Activated CD8-positive, alpha-beta T cell treated with anti-CD3 and anti-CD28 coated beads, Interleukin-2, amount 10 ng/mL, durations not matched to agents 7 days and 5 days (primary cell): ENCODE measurements around the gene S100A5. TPM values are rescaled to one million over a fixed set of nuclear protein-coding genes. Genes with fewer than 3 reads are reported as not detected.

Experiments used
- ATAC-seq: fragments of 150-1000 bp; cut with Tn5 transposase; one replicate; pipeline ENCODE4 v1.10.0; 2021; ENCODE audit warnings: moderate library complexity
- CTCF ChIA-PET: fragments of 350-600 bp; sonication (Branson Sonifier 250); formaldehyde crosslinking; loops from one replicate; lab custom pipeline; 2021; ENCODE audit warnings: antibody characterized with exemption; lab: Charles Lee
- POLR2A ChIA-PET: fragments of 350-600 bp; sonication (Branson Sonifier 250); formaldehyde crosslinking; loops from one replicate; lab custom pipeline; 2021; ENCODE audit warnings: antibody characterized with exemption; lab: Charles Lee
- DNase-seq: peaks from one replicate; pipeline ENCODE4 v3.0.0-alpha.2; 2020
- H3K27ac Mint-ChIP-seq: one replicate; pipeline ENCODE4 v1.8.0; 2021; ENCODE audit warnings: mild to moderate bottlenecking, mixed read lengths
- H3K27me3 Mint-ChIP-seq: one replicate; pipeline ENCODE4 v1.8.0; 2021; ENCODE audit warnings: low read depth, mixed read lengths
- H3K36me3 Mint-ChIP-seq: one replicate; pipeline ENCODE4 v1.8.0; 2021; ENCODE audit warnings: low read depth, mixed read lengths
- H3K4me1 Mint-ChIP-seq: one replicate; pipeline ENCODE4 v1.8.0; 2021; ENCODE audit warnings: low read depth, mixed read lengths
- H3K4me3 Mint-ChIP-seq: one replicate; pipeline ENCODE4 v1.8.0; 2021; ENCODE audit warnings: mild to moderate bottlenecking, mixed read lengths
- H3K9me3 Mint-ChIP-seq: one replicate; pipeline ENCODE4 v1.8.0; 2022; ENCODE audit warnings: mixed read lengths; ENCODE audit not compliant: insufficient read depth
- total RNA-seq, 2 experiments: library from RNA; stranded (reverse); gene quantifications; one replicate each; pipeline ENCODE4 v1.2.3, GENCODE V29; 2021

The S100A5 gene
- total RNA-seq, 2 experiments from 2014 or later, result 1.8 to 1.9 TPM

- DNase-seq (no peak), ATAC-seq (no peak)
- Mint-ChIP-seq H3K27ac (peak overlapping the region; percentile 92), H3K4me3 (no peak overlapping the region), H3K9me3 (no peaks in the 10 kb centered on the region), H3K4me1 (peaks cover 85% of the 10 kb centered on the region), H3K36me3 (peaks cover 51% of the 10 kb centered on the region), H3K27me3 (no peaks in the 10 kb centered on the region)
- CTCF ChIA-PET, result interaction anchor here (1.3 to 2.7 kb wide), 7 partner anchors 7 to 33 kb away, joined by 3 to 28 read pairs (median 8); no protein-coding TSS in a partner anchor
- POLR2A ChIA-PET, result interaction anchor here (0.9 to 2.8 kb wide), 4 partner anchors 7 to 428 kb away, joined by 5 to 12 read pairs (median 8); partner anchors contain the start of genes CHTOP, CREB3L4 and S100A2
Observed at GRCh38 chr1:153539395-153540093, 1.2 kb downstream of the S100A5 start.

GRCh38 chr1:153538315-153538821 is 2.4 kb downstream of the S100A5 start:
- ChIA-PET CTCF (interaction anchor here (8.3 kb wide), 1 partner anchor 32 kb away, joined by 245 read pairs; no protein-coding TSS in a partner anchor), POLR2A (no interaction called here)
- Mint-ChIP-seq H3K4me1 (peaks cover 85% of the 10 kb centered on the region), H3K27ac (peak overlapping the region; percentile 99), H3K27me3 (no peaks in the 10 kb centered on the region), H3K36me3 (peaks cover 50% of the 10 kb centered on the region), H3K4me3 (no peak overlapping the region), H3K9me3 (no peaks in the 10 kb centered on the region)
- DNase-seq (no peak), ATAC-seq (no peak)

GRCh38 chr1:153537376-153537730 is 3.4 kb downstream of the S100A5 start:
- ChIA-PET CTCF (interaction anchor here (7.1 to 8.3 kb wide), 2 partner anchors 12 to 34 kb away, joined by 185 to 245 read pairs; partner anchors contain the start of genes S100A3 and S100A4), POLR2A (no interaction called here)
- Mint-ChIP-seq H3K27ac (peak overlapping the region; percentile 99), H3K4me1 (peaks cover 85% of the 10 kb centered on the region), H3K4me3 (no peak overlapping the region), H3K36me3 (peaks cover 45% of the 10 kb centered on the region), H3K27me3 (no peaks in the 10 kb centered on the region), H3K9me3 (no peaks in the 10 kb centered on the region)
- DNase-seq (no peak), ATAC-seq (no peak)

- H3K4me3 Mint-ChIP-seq, result peak overlapping the region; percentile 98
Observed at GRCh38 chr1:153536671-153537375, 3.9 kb downstream of the S100A5 start.

GRCh38 chr1:153536012-153536670 is 4.6 kb downstream of the S100A5 start:
- CTCF ChIA-PET, result interaction anchor here (0.9 to 8.3 kb wide), 8 partner anchors 13 to 450 kb away, joined by 3 to 245 read pairs (median 34); partner anchors contain the start of genes RAB13, S100A14, S100A2 and S100A3
- Mint-ChIP-seq H3K9me3 (no peaks in the 10 kb centered on the region), H3K4me3 (peak overlapping the region; percentile 98), H3K36me3 (peaks cover 41% of the 10 kb centered on the region), H3K27me3 (no peaks in the 10 kb centered on the region), H3K27ac (peak overlapping the region; percentile 99), H3K4me1 (peaks cover 83% of the 10 kb centered on the region)
- ATAC-seq (peak; percentile 78), DNase-seq (peak; percentile 92)
- POLR2A ChIA-PET, result interaction anchor here (0.6 to 4.2 kb wide), 16 partner anchors 9 to 621 kb away, joined by 3 to 89 read pairs (median 4); partner anchors contain the start of genes CHTOP, RPS27, S100A2 and S100A4

More at GRCh38 chr1:153536671-153537375, 3.9 kb downstream of the S100A5 start:
- H3K9me3 Mint-ChIP-seq, result no peaks in the 10 kb centered on the region
- DNase-seq (no peak), ATAC-seq (no peak)
- ChIA-PET POLR2A (interaction anchor here (0.6 to 4.2 kb wide), 2 partner anchors 8 to 32 kb away, joined by 3 to 89 read pairs; partner anchors contain the start of gene S100A4), CTCF (interaction anchor here (1.4 to 8.3 kb wide), 4 partner anchors 12 to 450 kb away, joined by 3 to 245 read pairs (median 118); partner anchors contain the start of genes RAB13, S100A14, S100A3 and S100A4)
- H3K27ac Mint-ChIP-seq, result peak overlapping the region; percentile 99
- H3K36me3 Mint-ChIP-seq, result peaks cover 45% of the 10 kb centered on the region
- peaks cover 83% of the 10 kb centered on the region for H3K4me1 Mint-ChIP-seq
- H3K27me3 Mint-ChIP-seq, result no peaks in the 10 kb centered on the region

GRCh38 chr1:153535242-153536011 is 5.3 kb downstream of the S100A5 start, which contains the start of gene S100A6:
Gene S100A6, minus strand, starts transcription at chr1:153535991. Its CDS starts 652 bp downstream, at chr1:153535339.
- H3K4me3 Mint-ChIP-seq, result peak within 1 kb of the TSS; percentile 98

GRCh38 chr1:153534925-153535241 is 5.9 kb downstream of the S100A5 start:
- no peak for DNase-seq
- H3K4me3 Mint-ChIP-seq, result peak overlapping the region; percentile 98
- no peak for ATAC-seq
- peaks cover 74% of the 10 kb centered on the region for H3K4me1 Mint-ChIP-seq
- peaks cover 36% of the 10 kb centered on the region for H3K36me3 Mint-ChIP-seq
- POLR2A ChIA-PET, result interaction anchor here (0.8 to 4.2 kb wide), 13 partner anchors 10 to 456 kb away, joined by 3 to 89 read pairs (median 4); partner anchors contain the start of genes RPS27, S100A2 and S100A4
- no peaks in the 10 kb centered on the region for H3K9me3 Mint-ChIP-seq
- CTCF ChIA-PET, result interaction anchor here (0.9 to 8.3 kb wide), 10 partner anchors 14 to 452 kb away, joined by 3 to 245 read pairs (median 10); partner anchors contain the start of genes S100A14, S100A2, S100A3 and S100A4
- H3K27me3 Mint-ChIP-seq, result no peaks in the 10 kb centered on the region
- peak overlapping the region; percentile 99 for H3K27ac Mint-ChIP-seq

More at GRCh38 chr1:153535242-153536011, 5.3 kb downstream of the S100A5 start, which contains the start of gene S100A6:
- ChIA-PET POLR2A (interaction anchor here (0.6 to 4.2 kb wide), 21 partner anchors 9 to 622 kb away, joined by 3 to 89 read pairs (median 4); partner anchors contain the start of genes CHTOP, RPS27, S100A2 and S100A4), CTCF (interaction anchor here (0.9 to 8.3 kb wide), 11 partner anchors 14 to 451 kb away, joined by 3 to 245 read pairs (median 5); partner anchors contain the start of genes RAB13, S100A14, S100A2 and S100A3)
- peak; percentile 52 for ATAC-seq
- Mint-ChIP-seq H3K9me3 (no peaks in the 10 kb centered on the region), H3K27me3 (no peaks in the 10 kb centered on the region), H3K27ac (peak within 1 kb of the TSS; percentile 99), H3K4me1 (peaks cover 80% of the 10 kb centered on the region), H3K36me3 (peaks cover 39% of the 10 kb centered on the region)
- peak; percentile 64 for DNase-seq

- ChIA-PET POLR2A (interaction anchor here (0.9 to 4.2 kb wide), 8 partner anchors 11 to 1771 kb away, joined by 3 to 89 read pairs (median 4); partner anchors contain the start of genes RPS27, S100A2 and S100A4), CTCF (interaction anchor here (1.0 to 8.3 kb wide), 12 partner anchors 14 to 453 kb away, joined by 3 to 245 read pairs (median 16); partner anchors contain the start of genes CHTOP, S100A14, S100A2 and S100A3)
- Mint-ChIP-seq H3K27me3 (no peaks in the 10 kb centered on the region), H3K4me1 (peaks cover 69% of the 10 kb centered on the region), H3K36me3 (peaks cover 34% of the 10 kb centered on the region), H3K27ac (peak overlapping the region; percentile 99), H3K4me3 (peak overlapping the region; percentile 98), H3K9me3 (no peaks in the 10 kb centered on the region)
- DNase-seq, result no peak
- ATAC-seq, result no peak
Observed at GRCh38 chr1:153534226-153534924, 6.4 kb downstream of the S100A5 start.

GRCh38 chr1:153533689-153534201 is 7.0 kb downstream of the S100A5 start:
- no peaks in the 10 kb centered on the region for H3K9me3 Mint-ChIP-seq
- POLR2A ChIA-PET, result interaction anchor here (0.9 to 4.2 kb wide), 6 partner anchors 11 to 1770 kb away, joined by 3 to 89 read pairs (median 8); partner anchors contain the start of genes CHTOP and S100A4
- CTCF ChIA-PET, result interaction anchor here (0.8 to 8.3 kb wide), 18 partner anchors 7 to 214 kb away, joined by 3 to 245 read pairs (median 14); partner anchors contain the start of genes CHTOP, ILF2, S100A1 and S100A13
- no peak for ATAC-seq
- peak overlapping the region; percentile 98 for H3K4me3 Mint-ChIP-seq
- H3K27ac Mint-ChIP-seq, result peak overlapping the region; percentile 90
- peaks cover 69% of the 10 kb centered on the region for H3K4me1 Mint-ChIP-seq
- no peaks in the 10 kb centered on the region for H3K27me3 Mint-ChIP-seq
- no peak for DNase-seq
- H3K36me3 Mint-ChIP-seq, result peaks cover 33% of the 10 kb centered on the region
